AG04449 (cell line): ENCODE data around the gene SYT17.

Source experiments
- CTCF ChIA-PET: fragments of 350-600 bp; formaldehyde crosslinking; extraction: SDS; loops from one replicate; lab custom pipeline; 2021; ENCODE audit warnings: antibody characterized with exemption; lab: Yijun Ruan, JAX
- POLR2A ChIA-PET: fragments of 400-600, 350-600 bp; formaldehyde crosslinking; extraction: SDS; loops from one replicate; lab custom pipeline; 2020; ENCODE audit warnings: antibody characterized with exemption, inconsistent platforms; lab: Yijun Ruan, JAX
- DNase-seq: peaks from one replicate; pipeline ENCODE4 v3.0.0-alpha.2; 2010; ENCODE audit warnings: low read depth, low spot score
- H3K4me3 ChIP-seq: 2 replicates; pipeline ENCODE4 v1.5.1; 2011; ENCODE audit warnings: low read depth, mild to moderate bottlenecking, control low read depth, low read length
- CTCF ChIP-seq: IDR thresholded peaks from one replicate; pipeline ENCODE4 v1.5.1; 2011; ENCODE audit warnings: mild to moderate bottlenecking, moderate library complexity, low read length, control low read depth, inconsistent platforms; ENCODE audit not compliant: insufficient read depth; ENCODE audit errors: missing control alignments

Gene SYT17

GRCh38 chr16:19127205-19127604, 40.8 kb upstream of the SYT17 start:
- DNase-seq, result no peak
- no peak overlapping the region for H3K4me3 ChIP-seq
- ChIA-PET CTCF (interaction anchor here (1.6 kb wide), 1 partner anchor 41 kb away, joined by 5 read pairs; no protein-coding TSS in a partner anchor), POLR2A (interaction anchor here (0.6 kb wide), 1 partner anchor 14 kb away, joined by 4 read pairs; no protein-coding TSS in a partner anchor)
- TF ChIP-seq CTCF, result no peak

GRCh38 chr16:19127674-19128131, 40.3 kb upstream of the SYT17 start:
- no peak for TF ChIP-seq CTCF
- H3K4me3 ChIP-seq, result no peak overlapping the region
- ChIA-PET POLR2A (interaction anchor here (0.6 kb wide), 1 partner anchor 15 kb away, joined by 4 read pairs; no protein-coding TSS in a partner anchor), CTCF (interaction anchor here (1.6 kb wide), 1 partner anchor 42 kb away, joined by 5 read pairs; no protein-coding TSS in a partner anchor)
- no peak for DNase-seq

- no peak for TF ChIP-seq CTCF
- DNase-seq, result no peak
- H3K4me3 ChIP-seq, result no peak overlapping the region
- CTCF ChIA-PET, result interaction anchor here (1.0 to 1.6 kb wide), 2 partner anchors 10 to 43 kb away, joined by 4 to 5 read pairs; no protein-coding TSS in a partner anchor
- POLR2A ChIA-PET, result no interaction called here
Observed at GRCh38 chr16:19128454-19129200, 39.4 kb upstream of the SYT17 start.

- DNase-seq, result no peak
- TF ChIP-seq CTCF, result no peak
- H3K4me3 ChIP-seq, result no peak overlapping the region
- CTCF ChIA-PET, result interaction anchor here (0.7 to 1.7 kb wide), 3 partner anchors 16 to 50 kb away, joined by 3 to 8 read pairs (median 5); partner anchors contain the start of gene ITPRIPL2
- POLR2A ChIA-PET, result no interaction called here
Observed at GRCh38 chr16:19130385-19130784, 37.7 kb upstream of the SYT17 start.

GRCh38 chr16:19130852-19131824, 36.9 kb upstream of the SYT17 start:
- ChIA-PET POLR2A (interaction anchor here (0.8 to 1.1 kb wide), 3 partner anchors 8 to 17 kb away, joined by 4 read pairs; partner anchors contain the start of gene ITPRIPL2), CTCF (interaction anchor here (0.7 to 1.7 kb wide), 5 partner anchors 12 to 49 kb away, joined by 3 to 8 read pairs (median 5); partner anchors contain the start of gene ITPRIPL2)
- no peak for TF ChIP-seq CTCF
- no peak for DNase-seq
- H3K4me3 ChIP-seq, result no peak overlapping the region
